Ammon's horn (tissue), 1 donor: ENCODE measurements around the gene LNX2.
A peak's percentile ranks its signal among the peaks of the same experiment; 100 is the strongest.

Experiments used
- DNase-seq: peaks from one replicate; pipeline ENCODE4 v3.0.0-alpha.2; 2016; ENCODE audit warnings: low spot score

LNX2 gene

GRCh38 chr13:27504128-27504867 is 116.0 kb downstream of the LNX2 start:
- DNase-seq = no peak

GRCh38 chr13:27500806-27501534 is 119.4 kb downstream of the LNX2 start:
- DNase-seq = no peak

- DNase-seq = no peak
These were observed 122.6 kb downstream of the LNX2 start for GRCh38 chr13:27497563-27498230.

DNA sequence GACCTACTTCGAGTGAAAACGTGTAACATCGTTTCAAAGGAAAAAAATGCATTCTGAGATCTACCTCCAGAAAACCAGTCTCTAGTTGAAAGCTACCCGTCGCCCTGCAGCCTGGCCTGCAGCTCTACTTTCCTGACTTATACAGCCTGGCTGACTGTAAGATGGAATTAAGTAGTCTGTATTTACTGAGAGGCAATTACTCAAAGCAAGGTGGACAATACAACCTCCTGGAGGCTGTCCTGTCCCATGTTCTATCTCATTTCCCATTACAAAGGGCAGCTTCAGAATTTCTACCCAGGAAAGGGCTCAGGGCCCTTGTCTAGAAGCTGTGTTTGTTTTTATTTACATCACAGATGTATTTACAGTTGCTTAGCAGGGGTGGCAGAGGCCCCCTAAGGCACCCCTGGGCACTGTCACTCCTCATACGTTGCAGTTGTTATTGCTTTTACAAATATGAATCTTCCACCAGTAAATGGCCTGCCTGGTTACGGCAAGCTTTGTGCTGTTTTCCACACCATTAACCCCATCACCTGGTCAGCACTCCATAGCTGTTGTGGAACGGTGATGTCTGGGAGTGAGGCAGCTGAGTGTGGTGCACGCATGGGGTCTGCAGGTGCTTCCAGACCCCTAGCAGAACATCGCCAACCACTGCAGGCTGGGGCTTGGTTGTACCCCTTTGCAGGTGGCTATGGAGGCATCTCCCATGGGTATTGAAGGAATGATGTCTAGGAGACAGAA is 123.6 kb downstream of the LNX2 start:
- no peak for DNase-seq

GRCh38 chr13:27496006-27496405 is 124.3 kb downstream of the LNX2 start:
- peak; percentile 46 for DNase-seq
